HepG2 (cell line): ENCODE measurements around the gene SDR9C7.

ENCODE experiments used
- ARID2 ChIP-seq: sonication (generic); formaldehyde crosslinking; IDR thresholded peaks from 2 replicates; pipeline ENCODE4 v1.8.1; 2022; ENCODE audit warnings: mild to moderate bottlenecking, missing genetic modification reagents, borderline replicate concordance
- ATF7 ChIP-seq, 2 experiments: fragments of 450-650 bp in 1 of 2; sonication (generic) in 1 of 2; formaldehyde crosslinking in 1 of 2; IDR thresholded peaks; 2 replicates each; pipeline versions ENCODE4 v1.4.0 to v1.6.1; 2016 to 2020; ENCODE audit warnings: antibody characterized with exemption in 1 of 2, mild to moderate bottlenecking in 1 of 2, missing genetic modification reagents in 1 of 2
- CCDC6 ChIP-seq: sonication (generic); formaldehyde crosslinking; IDR thresholded peaks from 2 replicates; pipeline ENCODE4 v1.8.1; 2022; ENCODE audit warnings: mild to moderate bottlenecking, missing genetic modification reagents, moderate library complexity
- ETV6 ChIP-seq: sonication (generic); formaldehyde crosslinking; conservative IDR thresholded peaks from 2 replicates; pipeline ENCODE4 v1.4.0; 2020; ENCODE audit warnings: missing genetic modification reagents
- NBN ChIP-seq: fragments of 450-650 bp; conservative IDR thresholded peaks from 2 replicates; pipeline ENCODE4 v1.6.1; 2017
- NR2C2 ChIP-seq: sonication (generic); formaldehyde crosslinking; IDR thresholded peaks from 2 replicates; pipeline ENCODE4 v1.4.0; 2020; ENCODE audit warnings: missing genetic modification reagents, mild to moderate bottlenecking, moderate library complexity, borderline replicate concordance
- NR3C1 ChIP-seq: sonication (generic); formaldehyde crosslinking; IDR thresholded peaks from 2 replicates; pipeline ENCODE4 v1.4.0; 2020; ENCODE audit warnings: missing genetic modification reagents
- POLR2AphosphoS5 ChIP-seq: IDR thresholded peaks from 2 replicates; pipeline ENCODE4 v1.6.1; 2012; ENCODE audit warnings: low read depth, low read length
- REPIN1 ChIP-seq: sonication (generic); formaldehyde crosslinking; IDR thresholded peaks from 2 replicates; pipeline ENCODE4 v1.8.0; 2022; ENCODE audit warnings: missing genetic modification reagents, low read depth, mild to moderate bottlenecking, borderline replicate concordance
- SMC3 ChIP-seq: IDR thresholded peaks from 2 replicates; pipeline ENCODE4 v1.6.1; 2011; ENCODE audit warnings: low read length, improper control_type of control experiment
- TF ChIP-seq, protein P1 (sequence below): IDR thresholded peaks from 2 replicates; pipeline ENCODE4 v1.6.1; 2016; ENCODE audit warnings: missing compliant biosample characterization, missing genetic modification reagents, borderline replicate concordance
- TF ChIP-seq, protein P2 (sequence below): sonication (generic); formaldehyde crosslinking; IDR thresholded peaks from 2 replicates; pipeline ENCODE4 v1.8.0; 2022; ENCODE audit warnings: low read depth, missing genetic modification reagents
- TF ChIP-seq, protein P3 (sequence below): sonication (generic); formaldehyde crosslinking; IDR thresholded peaks from 2 replicates; pipeline ENCODE4 v1.4.0; 2020; ENCODE audit warnings: missing genetic modification reagents, borderline replicate concordance
- TF ChIP-seq, protein P4 (sequence below): sonication (generic); formaldehyde crosslinking; IDR thresholded peaks from 2 replicates; pipeline ENCODE4 v1.5.0; 2020; ENCODE audit warnings: mild to moderate bottlenecking, missing genetic modification reagents, moderate library complexity

DNA sequence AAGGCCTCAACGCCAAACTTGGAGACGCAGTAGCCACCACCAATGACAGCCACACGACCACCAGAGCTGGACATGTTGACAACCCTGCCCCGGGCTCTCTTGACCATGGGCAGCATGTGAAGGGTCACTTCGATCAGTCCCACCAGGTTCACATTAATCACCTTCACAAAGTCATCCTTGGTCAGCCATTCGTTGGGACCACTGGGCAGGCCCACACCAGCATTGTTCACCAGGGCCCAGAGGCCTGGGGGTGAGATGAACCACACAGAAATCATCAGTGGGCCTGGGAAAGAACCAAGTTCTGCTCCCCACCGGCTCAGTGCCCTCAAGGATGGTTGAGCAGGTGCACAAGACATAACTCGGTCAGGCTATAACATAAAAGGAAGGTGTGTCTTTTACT is 4.0 kb downstream of the SDR9C7 start:
- TF ChIP-seq ARID2 (CRISPR knock-in tag) (no peak), NR3C1 (CRISPR knock-in tag) (no peak), ATF7 (IDR thresholded peaks at IDR 0.05) (no peak), ATF7 (CRISPR knock-in tag; IDR thresholded peaks at IDR 0.05) (no peak), SMC3 (no peak), ETV6 (CRISPR knock-in tag) (no peak), NBN (no peak), REPIN1 (CRISPR knock-in tag) (no peak), NR2C2 (no peak), CCDC6 (CRISPR knock-in tag) (no peak), POLR2AphosphoS5 (no peak)
- TF ChIP-seq, protein P1, sequence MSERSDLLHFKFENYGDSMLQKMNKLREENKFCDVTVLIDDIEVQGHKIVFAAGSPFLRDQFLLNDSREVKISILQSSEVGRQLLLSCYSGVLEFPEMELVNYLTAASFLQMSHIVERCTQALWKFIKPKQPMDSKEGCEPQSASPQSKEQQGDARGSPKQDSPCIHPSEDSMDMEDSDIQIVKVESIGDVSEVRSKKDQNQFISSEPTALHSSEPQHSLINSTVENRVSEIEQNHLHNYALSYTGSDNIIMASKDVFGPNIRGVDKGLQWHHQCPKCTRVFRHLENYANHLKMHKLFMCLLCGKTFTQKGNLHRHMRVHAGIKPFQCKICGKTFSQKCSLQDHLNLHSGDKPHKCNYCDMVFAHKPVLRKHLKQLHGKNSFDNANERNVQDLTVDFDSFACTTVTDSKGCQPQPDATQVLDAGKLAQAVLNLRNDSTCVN (CRISPR knock-in tag) = no peak
- TF ChIP-seq, protein P2, sequence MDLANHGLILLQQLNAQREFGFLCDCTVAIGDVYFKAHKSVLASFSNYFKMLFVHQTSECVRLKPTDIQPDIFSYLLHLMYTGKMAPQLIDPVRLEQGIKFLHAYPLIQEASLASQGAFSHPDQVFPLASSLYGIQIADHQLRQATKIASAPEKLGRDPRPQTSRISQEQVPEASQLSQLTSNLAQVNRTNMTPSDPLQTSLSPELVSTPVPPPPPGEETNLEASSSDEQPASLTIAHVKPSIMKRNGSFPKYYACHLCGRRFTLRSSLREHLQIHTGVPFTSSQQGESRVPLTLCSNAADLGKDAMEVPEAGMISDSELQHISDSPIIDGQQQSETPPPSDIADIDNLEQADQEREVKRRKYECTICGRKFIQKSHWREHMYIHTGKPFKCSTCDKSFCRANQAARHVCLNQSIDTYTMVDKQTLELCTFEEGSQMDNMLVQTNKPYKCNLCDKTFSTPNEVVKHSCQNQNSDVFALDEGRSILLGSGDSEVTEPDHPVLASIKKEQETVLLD (CRISPR knock-in tag) = no peak
- TF ChIP-seq, protein P3, sequence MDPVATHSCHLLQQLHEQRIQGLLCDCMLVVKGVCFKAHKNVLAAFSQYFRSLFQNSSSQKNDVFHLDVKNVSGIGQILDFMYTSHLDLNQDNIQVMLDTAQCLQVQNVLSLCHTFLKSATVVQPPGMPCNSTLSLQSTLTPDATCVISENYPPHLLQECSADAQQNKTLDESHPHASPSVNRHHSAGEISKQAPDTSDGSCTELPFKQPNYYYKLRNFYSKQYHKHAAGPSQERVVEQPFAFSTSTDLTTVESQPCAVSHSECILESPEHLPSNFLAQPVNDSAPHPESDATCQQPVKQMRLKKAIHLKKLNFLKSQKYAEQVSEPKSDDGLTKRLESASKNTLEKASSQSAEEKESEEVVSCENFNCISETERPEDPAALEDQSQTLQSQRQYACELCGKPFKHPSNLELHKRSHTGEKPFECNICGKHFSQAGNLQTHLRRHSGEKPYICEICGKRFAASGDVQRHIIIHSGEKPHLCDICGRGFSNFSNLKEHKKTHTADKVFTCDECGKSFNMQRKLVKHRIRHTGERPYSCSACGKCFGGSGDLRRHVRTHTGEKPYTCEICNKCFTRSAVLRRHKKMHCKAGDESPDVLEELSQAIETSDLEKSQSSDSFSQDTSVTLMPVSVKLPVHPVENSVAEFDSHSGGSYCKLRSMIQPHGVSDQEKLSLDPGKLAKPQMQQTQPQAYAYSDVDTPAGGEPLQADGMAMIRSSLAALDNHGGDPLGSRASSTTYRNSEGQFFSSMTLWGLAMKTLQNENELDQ (CRISPR knock-in tag) = no peak
- TF ChIP-seq, protein P4, sequence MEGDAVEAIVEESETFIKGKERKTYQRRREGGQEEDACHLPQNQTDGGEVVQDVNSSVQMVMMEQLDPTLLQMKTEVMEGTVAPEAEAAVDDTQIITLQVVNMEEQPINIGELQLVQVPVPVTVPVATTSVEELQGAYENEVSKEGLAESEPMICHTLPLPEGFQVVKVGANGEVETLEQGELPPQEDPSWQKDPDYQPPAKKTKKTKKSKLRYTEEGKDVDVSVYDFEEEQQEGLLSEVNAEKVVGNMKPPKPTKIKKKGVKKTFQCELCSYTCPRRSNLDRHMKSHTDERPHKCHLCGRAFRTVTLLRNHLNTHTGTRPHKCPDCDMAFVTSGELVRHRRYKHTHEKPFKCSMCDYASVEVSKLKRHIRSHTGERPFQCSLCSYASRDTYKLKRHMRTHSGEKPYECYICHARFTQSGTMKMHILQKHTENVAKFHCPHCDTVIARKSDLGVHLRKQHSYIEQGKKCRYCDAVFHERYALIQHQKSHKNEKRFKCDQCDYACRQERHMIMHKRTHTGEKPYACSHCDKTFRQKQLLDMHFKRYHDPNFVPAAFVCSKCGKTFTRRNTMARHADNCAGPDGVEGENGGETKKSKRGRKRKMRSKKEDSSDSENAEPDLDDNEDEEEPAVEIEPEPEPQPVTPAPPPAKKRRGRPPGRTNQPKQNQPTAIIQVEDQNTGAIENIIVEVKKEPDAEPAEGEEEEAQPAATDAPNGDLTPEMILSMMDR (CRISPR knock-in tag) = no peak
